ENCODE data around the gene RFTN1. TPM values are rescaled to one million over a fixed set of nuclear protein-coding genes. Genes with fewer than 3 reads are reported as not detected.

RFTN1 gene
- total RNA-seq, 2 experiments from 2014 or later = 55.7 to 56.4 TPM

DNA sequence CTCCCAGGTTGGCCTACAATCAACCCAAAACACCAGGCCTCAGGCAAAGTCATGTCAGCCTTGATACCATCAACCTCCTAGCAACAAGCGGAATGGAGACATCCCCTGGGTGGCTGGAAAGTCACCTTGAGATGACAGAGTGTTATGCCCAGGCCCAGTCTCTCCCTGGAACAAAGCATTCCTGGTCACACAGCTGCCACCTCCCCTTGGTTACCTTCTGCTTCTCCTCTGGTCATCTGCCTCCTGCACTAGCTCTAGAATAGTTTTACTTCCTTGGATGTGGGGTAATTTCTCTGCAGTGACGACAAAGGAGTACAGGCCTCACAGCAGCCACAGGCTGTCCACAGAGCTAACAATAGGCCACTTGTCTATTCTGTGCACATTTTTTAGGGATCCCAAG is 114.9 kb downstream of the RFTN1 start:
- Mint-ChIP-seq H3K4me1 (ENCODE audit: low read depth) (peaks cover 50% of the 10 kb centered on the region), H3K9me3 (no peaks in the 10 kb centered on the region), H3K27me3 (no peaks in the 10 kb centered on the region), H3K4me3 (no peak overlapping the region), H3K27ac (peak overlapping the region; percentile 44), H3K36me3 (ENCODE audit: low read depth) (peaks cover 56% of the 10 kb centered on the region)
- no peak for DNase-seq
- Histone ChIP-seq H3K36me3 (ENCODE audit: insufficient read depth, low read length) (peaks cover 16% of the 10 kb centered on the region), H3K4me1 (ENCODE audit: insufficient read depth, low read length) (no peaks in the 10 kb centered on the region), H3K4me3 (ENCODE audit: low read length) (no peak overlapping the region), H3K27me3 (ENCODE audit: control insufficient read depth in 1 of 2, insufficient read depth in 2 of 2, low read length in 2 of 2) (no peaks in the 10 kb centered on the region), H3K9me3 (ENCODE audit: control insufficient read depth in 1 of 2, insufficient read depth in 1 of 2, low read length in 2 of 2) (no peaks in the 10 kb centered on the region), H3K27ac (ENCODE audit: low read depth in 1 of 2, low read length in 2 of 2) (no peak overlapping the region)
- intact Hi-C loops (cut with DNase I, micrococcal nuclease) = no loop called here
- ChIA-PET POLR2A (interaction anchor here (1.0 kb wide), 1 partner anchor 21 kb away, joined by 3 read pairs; no protein-coding TSS in a partner anchor), CTCF (no interaction called here)
- ATAC-seq (ENCODE audit: poor library complexity) = no peak
- TF ChIP-seq, protein P1, sequence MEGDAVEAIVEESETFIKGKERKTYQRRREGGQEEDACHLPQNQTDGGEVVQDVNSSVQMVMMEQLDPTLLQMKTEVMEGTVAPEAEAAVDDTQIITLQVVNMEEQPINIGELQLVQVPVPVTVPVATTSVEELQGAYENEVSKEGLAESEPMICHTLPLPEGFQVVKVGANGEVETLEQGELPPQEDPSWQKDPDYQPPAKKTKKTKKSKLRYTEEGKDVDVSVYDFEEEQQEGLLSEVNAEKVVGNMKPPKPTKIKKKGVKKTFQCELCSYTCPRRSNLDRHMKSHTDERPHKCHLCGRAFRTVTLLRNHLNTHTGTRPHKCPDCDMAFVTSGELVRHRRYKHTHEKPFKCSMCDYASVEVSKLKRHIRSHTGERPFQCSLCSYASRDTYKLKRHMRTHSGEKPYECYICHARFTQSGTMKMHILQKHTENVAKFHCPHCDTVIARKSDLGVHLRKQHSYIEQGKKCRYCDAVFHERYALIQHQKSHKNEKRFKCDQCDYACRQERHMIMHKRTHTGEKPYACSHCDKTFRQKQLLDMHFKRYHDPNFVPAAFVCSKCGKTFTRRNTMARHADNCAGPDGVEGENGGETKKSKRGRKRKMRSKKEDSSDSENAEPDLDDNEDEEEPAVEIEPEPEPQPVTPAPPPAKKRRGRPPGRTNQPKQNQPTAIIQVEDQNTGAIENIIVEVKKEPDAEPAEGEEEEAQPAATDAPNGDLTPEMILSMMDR (IDR thresholded peaks at IDR 0.05) = no peak

DNA sequence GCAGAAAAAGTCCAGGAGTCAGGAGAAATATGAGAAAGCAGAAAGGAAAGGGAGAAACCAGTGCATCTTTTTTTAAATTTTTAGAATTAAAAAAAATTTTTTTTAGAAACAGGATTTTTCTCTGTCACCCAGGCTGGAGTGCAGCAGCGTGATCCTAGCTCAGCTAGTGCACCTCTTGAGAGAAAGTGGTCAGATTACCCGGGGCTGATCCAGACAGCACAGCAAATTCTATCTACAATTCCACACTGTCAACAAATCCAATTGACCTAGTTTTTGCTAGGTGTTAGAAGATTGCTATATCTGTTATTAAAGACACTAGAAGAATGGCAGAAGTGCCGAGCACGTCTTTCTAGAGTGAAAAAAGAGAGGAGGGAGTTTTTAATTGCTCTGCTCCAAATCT is 117.3 kb downstream of the RFTN1 start:
- Histone ChIP-seq H3K27me3 (ENCODE audit: control insufficient read depth in 1 of 2, insufficient read depth in 2 of 2, low read length in 2 of 2) (no peaks in the 10 kb centered on the region), H3K27ac (ENCODE audit: low read depth in 1 of 2, low read length in 2 of 2) (no peak overlapping the region), H3K4me1 (ENCODE audit: insufficient read depth, low read length) (no peaks in the 10 kb centered on the region), H3K4me3 (ENCODE audit: low read length) (no peak overlapping the region), H3K36me3 (ENCODE audit: insufficient read depth, low read length) (peaks cover 10% of the 10 kb centered on the region), H3K9me3 (ENCODE audit: control insufficient read depth in 1 of 2, insufficient read depth in 1 of 2, low read length in 2 of 2) (no peaks in the 10 kb centered on the region)
- no peaks in the 10 kb centered on the region for H3K27me3 Mint-ChIP-seq
- TF ChIP-seq, protein P1 (IDR thresholded peaks at IDR 0.05) = no peak
- ChIA-PET POLR2A (interaction anchor here (1.5 kb wide), 1 partner anchor 8 kb away, joined by 3 read pairs; no protein-coding TSS in a partner anchor), CTCF (no interaction called here)
- DNase-seq = no peak
- H3K36me3 Mint-ChIP-seq (ENCODE audit: low read depth) = peaks cover 49% of the 10 kb centered on the region
- intact Hi-C loops (cut with DNase I, micrococcal nuclease) = no loop called here
- no peaks in the 10 kb centered on the region for H3K9me3 Mint-ChIP-seq
- no peak overlapping the region for H3K4me3 Mint-ChIP-seq
- no peak overlapping the region for H3K27ac Mint-ChIP-seq
- H3K4me1 Mint-ChIP-seq (ENCODE audit: low read depth) = peaks cover 50% of the 10 kb centered on the region
- ATAC-seq (ENCODE audit: poor library complexity) = no peak

DNA sequence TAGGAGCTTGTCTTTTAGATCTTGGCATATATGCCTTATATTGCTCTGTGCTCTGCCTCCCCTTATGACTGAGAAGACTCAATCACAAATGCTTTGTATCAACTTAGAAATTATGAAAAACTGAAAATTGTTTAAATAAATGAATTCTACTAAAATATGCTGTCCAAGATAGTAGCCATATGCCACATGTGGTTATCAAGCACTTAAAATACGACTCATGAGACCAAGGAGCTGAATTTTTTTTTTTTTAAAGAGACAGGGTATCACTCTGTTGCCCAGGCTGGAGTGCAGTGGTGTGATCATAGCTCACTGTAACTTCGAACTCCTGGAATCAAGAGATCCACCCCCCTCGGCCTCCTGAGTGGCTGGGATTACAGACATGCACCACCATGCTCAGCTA is 118.3 kb downstream of the RFTN1 start:
- ChIA-PET POLR2A (interaction anchor here (0.6 to 1.5 kb wide), 3 partner anchors 9 to 87 kb away, joined by 3 to 4 read pairs (median 3); no protein-coding TSS in a partner anchor), CTCF (no interaction called here)
- H3K4me1 ChIP-seq (ENCODE audit: insufficient read depth, low read length) = no peaks in the 10 kb centered on the region
- Mint-ChIP-seq H3K36me3 (ENCODE audit: low read depth) (peaks cover 50% of the 10 kb centered on the region), H3K27ac (no peak overlapping the region), H3K27me3 (no peaks in the 10 kb centered on the region), H3K9me3 (no peaks in the 10 kb centered on the region), H3K4me3 (no peak overlapping the region), H3K4me1 (ENCODE audit: low read depth) (peaks cover 50% of the 10 kb centered on the region)
- H3K9me3 ChIP-seq (ENCODE audit: control insufficient read depth in 1 of 2, insufficient read depth in 1 of 2, low read length in 2 of 2) = no peaks in the 10 kb centered on the region
- no peak overlapping the region for H3K27ac ChIP-seq (ENCODE audit: low read depth in 1 of 2, low read length in 2 of 2)
- DNase-seq = no peak
- TF ChIP-seq, protein P1 (IDR thresholded peaks at IDR 0.05) = no peak
- intact Hi-C loops (cut with DNase I, micrococcal nuclease) = no loop called here
- H3K36me3 ChIP-seq (ENCODE audit: insufficient read depth, low read length) = peaks cover 10% of the 10 kb centered on the region
- no peak for ATAC-seq (ENCODE audit: poor library complexity)
- H3K27me3 ChIP-seq (ENCODE audit: control insufficient read depth in 1 of 2, insufficient read depth in 2 of 2, low read length in 2 of 2) = no peaks in the 10 kb centered on the region
- H3K4me3 ChIP-seq (ENCODE audit: low read length) = no peak overlapping the region

All from CD4-positive, alpha-beta T cell (primary cell).